Ovary (tissue), 9 donors: Measurements from ENCODE around the gene TMEM88. TPM values are rescaled to one million over a fixed set of nuclear protein-coding genes. Genes with fewer than 3 reads are reported as not detected.

Experiments
- DNase-seq, 5 donors: peaks; one replicate each; pipeline ENCODE4 v3.0.0-alpha.2; 2019 to 2020
- H3K27ac ChIP-seq, 2 donors: fragments of 200-600 bp; one replicate each; pipeline versions ENCODE4 v1.5.1 to v1.8.0; 2019 to 2022
- H3K27me3 ChIP-seq: fragments of 200-600 bp; one replicate; pipeline ENCODE4 v1.8.0; 2022
- H3K36me3 ChIP-seq: fragments of 200-600 bp; sonication (generic); one replicate; pipeline ENCODE4 v1.5.1; 2019
- H3K4me1 ChIP-seq: one replicate; pipeline ENCODE4 v1.8.1; 2013; ENCODE audit warnings: mild to moderate bottlenecking, moderate library complexity; ENCODE audit not compliant: insufficient read depth
- H3K4me3 ChIP-seq: fragments of 200-600 bp; sonication (generic); one replicate; pipeline ENCODE4 v1.5.1; 2017
- H3K9me3 ChIP-seq, 2 donors: fragments of 200-600 bp in 1 of 2; sonication (generic) in 1 of 2; one replicate each; pipeline versions ENCODE4 v1.5.1 to v1.8.1; 2013 to 2019; ENCODE audit warnings: mild to moderate bottlenecking in 1 of 2, moderate library complexity in 1 of 2
- CTCF ChIP-seq, 3 donors: fragments of 450-650 bp in 2 of 3; fragments of 200-600 bp in 1 of 3; IDR thresholded peaks; one replicate each; pipeline versions ENCODE4 v1.5.1 to v1.8.0; 2016 to 2022; ENCODE audit warnings: antibody characterized with exemption in 3 of 3, mild to moderate bottlenecking in 1 of 3
- EP300 ChIP-seq: sonication (generic); formaldehyde crosslinking; IDR thresholded peaks from one replicate; pipeline ENCODE4 v1.6.1; 2017; ENCODE audit warnings: antibody characterized with exemption
- POLR2A ChIP-seq: fragments of 450-650 bp; IDR thresholded peaks from one replicate; pipeline ENCODE4 v1.6.1; 2017; ENCODE audit warnings: antibody characterized with exemption, mild to moderate bottlenecking, moderate library complexity
- WGBS, 3 donors: extraction: QIAGEN DNeasy Blood & Tissue Kit in 1 of 3; methylation state at CpG; one replicate each; pipeline versions ENCODE4 v1.1.5 to v1.1.7; 2013 to 2017; 5-methylcytosine and 5-hydroxymethylcytosine counted together
- intact Hi-C, 4 donors: fragments of 100-400 bp; cut with DNase I; formaldehyde crosslinking; loops; one replicate each; pipeline versions ENCODE4 v1.11.0 to v1.15.1; 2022 to 2023
- polyA plus RNA-seq, 2 donors: library from polyadenylated mRNA; stranded (reverse); fragments of 200-250 nt in 1 of 2; fragments of 350-450 nt in 1 of 2; fragmentation: Illumina TruSeq in 1 of 2; extraction: RNeasy Lipid Tissue Mini Kit (QIAGEN cat#74804) in 1 of 2; gene quantifications; one replicate each; pipeline ENCODE4 v1.2.3, GENCODE V29; 2013 to 2014
- total RNA-seq, 7 donors: library from RNA; depleted of rRNA in 2 of 7; stranded (reverse); fragments of >200 nt in 2 of 7; fragmentation: NEBNext Ultra II Directional in 3 of 7; extraction: Animal tissue kit (Norgen Biotek cat#: 25700) in 3 of 7; gene quantifications; one replicate each; pipeline versions ENCODE4 v1.1.0 to v1.2.4, GENCODE V29; 2016 to 2023
- donor health status: DM: no; HTN: no; CAD: no; lungs with moderate emphysema.
- donor health status: DM: no; HTN: no; CAD: no.
- donor health status: Bipolar disorder and iron deficiency.
- donor health status: DM: yes; HTN: yes; CAD: no.
- donor health status: DM: no; HTN: no; CAD: no.
- donor health status: DM: yes; HTN: yes; CAD: no.

The TMEM88 gene
- total and polyA plus RNA-seq, 9 donors = 2.1 to 17.8 (median 8.2) TPM

- Histone ChIP-seq H3K4me1 (peaks cover 6% of the 10 kb centered on the region), H3K36me3 (no peaks in the 10 kb centered on the region), H3K4me3 (no peak overlapping the region), H3K9me3 (no peaks in the 10 kb centered on the region), H3K27me3 (no peaks in the 10 kb centered on the region), H3K27ac (no peak overlapping the region)
- TF ChIP-seq CTCF (IDR thresholded peaks at IDR 0.05) (no peak), EP300 (no peak), POLR2A (no peak)
- DNase-seq = peak in 3 of 5 donors; percentile 44 to 52 (median 46)
- intact Hi-C loops = loop anchor here in 1 of 4 donors (10.0 kb wide), 1 partner anchor 309 kb away; the partner anchor contains the start of gene PER1
- WGBS, 3 donors = 74 to 87% (median 81%) methylated on average over 14 to 22 of the region's 22 CpGs
These were observed 8.7 kb upstream of the TMEM88 start for GRCh38 chr17:7846063-7846735.

GRCh38 chr17:7846765-7847661 is 7.9 kb upstream of the TMEM88 start:
- no peaks in the 10 kb centered on the region for H3K36me3 ChIP-seq
- no peaks in the 10 kb centered on the region for H3K9me3 ChIP-seq
- peak in 4 of 5 donors; percentile 49 to 56 (median 51) for DNase-seq
- peaks cover 7% of the 10 kb centered on the region for H3K4me1 ChIP-seq
- no peak overlapping the region for H3K27ac ChIP-seq
- 69 to 77% (median 77%) methylated on average over 33 to 34 of the region's 34 CpGs for WGBS, 3 donors
- no peaks in the 10 kb centered on the region for H3K27me3 ChIP-seq
- TF ChIP-seq CTCF (IDR thresholded peaks at IDR 0.05) (no peak), POLR2A (no peak), EP300 (no peak)
- no peak overlapping the region for H3K4me3 ChIP-seq
- intact Hi-C loops = loop anchor here in 1 of 4 donors (10.0 kb wide), 1 partner anchor 308 kb away; the partner anchor contains the start of gene PER1

GRCh38 chr17:7848131-7848579 is 6.7 kb upstream of the TMEM88 start:
- Histone ChIP-seq H3K36me3 (no peaks in the 10 kb centered on the region), H3K27me3 (no peaks in the 10 kb centered on the region), H3K27ac (no peak overlapping the region), H3K4me1 (peaks cover 7% of the 10 kb centered on the region), H3K9me3 (no peaks in the 10 kb centered on the region), H3K4me3 (no peak overlapping the region)
- peak in 2 of 5 donors; percentile 40 to 41 for DNase-seq
- WGBS, 3 donors = 79 to 85% (median 81%) methylated on average over 20 of the region's 20 CpGs
- TF ChIP-seq EP300 (no peak), POLR2A (no peak), CTCF (IDR thresholded peaks at IDR 0.05) (no peak)
- intact Hi-C loops = loop anchor here in 1 of 4 donors (10.0 kb wide), 1 partner anchor 307 kb away; the partner anchor contains the start of gene PER1

GRCh38 chr17:7848739-7849129 is 6.1 kb upstream of the TMEM88 start:
- H3K9me3 ChIP-seq = no peaks in the 10 kb centered on the region
- TF ChIP-seq POLR2A (no peak), EP300 (no peak), CTCF (IDR thresholded peaks at IDR 0.05) (no peak)
- no peaks in the 10 kb centered on the region for H3K27me3 ChIP-seq
- WGBS, 3 donors = 81 to 86% (median 86%) methylated on average over 21 of the region's 21 CpGs
- peak in 1 of 5 donors; percentile 34 for DNase-seq
- H3K27ac ChIP-seq = no peak overlapping the region
- H3K4me3 ChIP-seq = no peak overlapping the region
- H3K4me1 ChIP-seq = peaks cover 5% of the 10 kb centered on the region
- no peaks in the 10 kb centered on the region for H3K36me3 ChIP-seq
- intact Hi-C loops = loop anchor here in 1 of 4 donors (10.0 kb wide), 1 partner anchor 306 kb away; the partner anchor contains the start of gene PER1
